Stimulated activated naive CD4-positive, alpha-beta T cell treated with Interleukin-2 at 50 U/mL for 16 hours (primary cell): ENCODE data around the gene EFEMP1.
"Not testable (repeated sequence)": the region's sequence is repeated elsewhere in the genome, so short reads cannot be mapped to it uniquely, and the experiment has no call there.

Experiments
- DNase-seq: peaks from one replicate; lab custom pipeline; 2025; lab: John Stamatoyannopoulos, UW

The EFEMP1 gene

GRCh38 chr2:55827855-55828254 is 95.7 kb downstream of the EFEMP1 start:
- DNase-seq: no peak

- DNase-seq: not testable (repeated sequence)
Measured at GRCh38 chr2:55827428-55827827, 96.2 kb downstream of the EFEMP1 start.

GRCh38 chr2:55826246-55826645 is 97.3 kb downstream of the EFEMP1 start:
- DNase-seq: no peak

- DNase-seq: no peak
Measured at GRCh38 chr2:55824551-55825096, 99.0 kb downstream of the EFEMP1 start.
